Vagina (tissue), 2 donors: ENCODE data around the gene OR8B2. TPM values are rescaled to one million over a fixed set of nuclear protein-coding genes. Genes with fewer than 3 reads are reported as not detected.
"Not testable (repeated sequence)": the region's sequence is repeated elsewhere in the genome, so short reads cannot be mapped to it uniquely, and the experiment has no call there.

Source experiments
- DNase-seq, 2 donors: peaks; one replicate each; pipeline ENCODE4 v3.0.0-alpha.2; 2017; ENCODE audit errors: extremely low spot score in 2 of 2
- H3K27ac ChIP-seq: fragments of 200-600 bp; sonication (generic); one replicate; pipeline ENCODE4 v1.5.1; 2019
- H3K27me3 ChIP-seq: fragments of 200-600 bp; sonication (generic); one replicate; pipeline ENCODE4 v1.5.1; 2019
- H3K36me3 ChIP-seq, 2 donors: fragments of 200-600 bp; sonication (generic); one replicate each; pipeline ENCODE4 v1.5.1; 2017 to 2019
- H3K4me1 ChIP-seq: fragments of 200-600 bp; sonication (generic); one replicate; pipeline ENCODE4 v1.5.1; 2019
- H3K4me3 ChIP-seq, 2 donors: fragments of 200-600 bp; sonication (generic); 1 replicate in 1 of 2; 2 replicates in 1 of 2; pipeline ENCODE4 v1.5.1; 2016 to 2019
- H3K9me3 ChIP-seq: fragments of 200-600 bp; sonication (generic); one replicate; pipeline ENCODE4 v1.5.1; 2019
- CTCF ChIP-seq, 3 experiments: fragments of 450-650 bp in 2 of 3; fragments of 200-600 bp in 1 of 3; sonication (generic) in 1 of 3; IDR thresholded peaks; one replicate each; pipeline ENCODE4 v1.5.1; 2017 to 2019; ENCODE audit warnings: antibody characterized with exemption in 3 of 3, mild to moderate bottlenecking in 2 of 3, moderate library complexity in 2 of 3
- POLR2A ChIP-seq, 2 donors: fragments of 450-650 bp; IDR thresholded peaks; one replicate each; pipeline ENCODE4 v1.6.1; 2017; ENCODE audit warnings: antibody characterized with exemption in 2 of 2, mild to moderate bottlenecking in 2 of 2, moderate library complexity in 2 of 2
- POLR2AphosphoS5 ChIP-seq, 2 donors: sonication (generic); formaldehyde crosslinking; IDR thresholded peaks; one replicate each; pipeline ENCODE4 v1.9.0; 2017; ENCODE audit warnings: antibody characterized with exemption in 2 of 2, mild to moderate bottlenecking in 2 of 2, low read depth in 1 of 2; ENCODE audit not compliant: insufficient read depth in 1 of 2
- intact Hi-C: fragments of 100-400 bp; cut with DNase I; formaldehyde crosslinking; loops from one replicate; pipeline ENCODE4 v1.15.1; 2023
- total RNA-seq: library from RNA; depleted of rRNA; stranded (reverse); fragments of >200 nt; gene quantifications from one replicate; pipeline ENCODE4 v1.2.3, GENCODE V29; 2016

Gene OR8B2
- total RNA-seq, 1 donor from 2014 or later, result not detected

DNA sequence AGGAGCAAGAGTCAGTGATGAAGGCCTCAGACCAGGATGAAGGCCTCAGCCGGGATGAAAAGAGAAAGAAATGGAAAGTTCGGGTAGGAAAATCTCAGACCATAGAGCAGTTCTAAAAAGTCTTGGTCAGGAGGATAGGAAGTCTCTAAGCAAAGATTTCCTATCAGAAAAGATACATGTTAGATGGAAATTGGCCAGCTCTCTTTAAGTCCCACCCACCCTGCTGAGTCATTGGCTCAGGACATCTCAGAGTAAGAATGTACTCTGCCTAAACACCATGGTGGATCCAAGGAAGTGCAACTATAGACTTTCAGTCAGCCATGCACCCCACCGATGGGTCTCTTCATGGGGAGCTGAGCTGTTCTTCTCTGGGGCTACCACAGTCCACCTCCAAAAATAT lies 10.1 kb upstream of the OR8B2 start:
- H3K9me3 ChIP-seq, result no peaks in the 10 kb centered on the region
- TF ChIP-seq POLR2A (IDR thresholded peaks at IDR 0.05), result no peak
- TF ChIP-seq POLR2AphosphoS5 (IDR thresholded peaks at IDR 0.05; ENCODE audit: insufficient read depth in 1 of 2, low read depth in 1 of 2), result no peak
- TF ChIP-seq CTCF (IDR thresholded peaks at IDR 0.05), result no peak
- H3K27ac ChIP-seq, result no peak overlapping the region

DNA sequence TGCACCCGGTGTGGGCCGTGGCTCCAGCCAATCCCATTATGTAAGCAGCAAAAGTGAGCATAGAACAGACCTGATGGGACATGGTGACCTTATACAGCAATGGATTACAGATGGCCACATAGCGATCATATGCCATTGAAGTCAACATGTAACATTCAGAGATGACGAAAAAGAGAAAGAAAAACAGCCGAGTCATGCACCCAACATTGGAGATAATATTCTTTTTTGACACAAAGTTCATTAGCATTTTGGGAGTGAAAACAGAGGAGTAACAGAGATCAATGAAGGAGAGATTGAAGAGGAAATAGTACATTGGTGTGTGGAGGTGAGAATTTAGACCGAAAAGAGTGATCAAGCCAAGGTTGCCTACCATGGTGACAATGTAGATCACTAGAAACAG lies 1.4 kb downstream of the OR8B2 start:
- H3K4me3 ChIP-seq, H3K27me3 ChIP-seq, DNase-seq, H3K27ac ChIP-seq, H3K9me3 ChIP-seq, H3K4me1 ChIP-seq, intact Hi-C loops, H3K36me3 ChIP-seq: not testable (repeated sequence)

More for the DNA sequence above, 10.1 kb upstream of the OR8B2 start:
- DNase-seq, result no peak
- H3K27me3 ChIP-seq, result no peaks in the 10 kb centered on the region
- H3K4me3 ChIP-seq, result no peak overlapping the region
- no peaks in the 10 kb centered on the region for H3K4me1 ChIP-seq
- no peaks in the 10 kb centered on the region for H3K36me3 ChIP-seq
- intact Hi-C loops, result no loop called here

GRCh38 chr11:124380585-124380984 lies 3.7 kb downstream of the OR8B2 start:
- no peak for TF ChIP-seq POLR2A (IDR thresholded peaks at IDR 0.05)
- no peak for TF ChIP-seq POLR2AphosphoS5 (IDR thresholded peaks at IDR 0.05; ENCODE audit: insufficient read depth in 1 of 2, low read depth in 1 of 2)
- no peak for TF ChIP-seq CTCF (IDR thresholded peaks at IDR 0.05)
- H3K36me3 ChIP-seq, result no peaks in the 10 kb centered on the region
- no peak for DNase-seq
- no peak overlapping the region for H3K4me3 ChIP-seq
- H3K27ac ChIP-seq, result no peak overlapping the region
- H3K4me1 ChIP-seq, result no peaks in the 10 kb centered on the region
- H3K9me3 ChIP-seq, result no peaks in the 10 kb centered on the region
- H3K27me3 ChIP-seq, result no peaks in the 10 kb centered on the region
- intact Hi-C loops, result no loop called here

DNA sequence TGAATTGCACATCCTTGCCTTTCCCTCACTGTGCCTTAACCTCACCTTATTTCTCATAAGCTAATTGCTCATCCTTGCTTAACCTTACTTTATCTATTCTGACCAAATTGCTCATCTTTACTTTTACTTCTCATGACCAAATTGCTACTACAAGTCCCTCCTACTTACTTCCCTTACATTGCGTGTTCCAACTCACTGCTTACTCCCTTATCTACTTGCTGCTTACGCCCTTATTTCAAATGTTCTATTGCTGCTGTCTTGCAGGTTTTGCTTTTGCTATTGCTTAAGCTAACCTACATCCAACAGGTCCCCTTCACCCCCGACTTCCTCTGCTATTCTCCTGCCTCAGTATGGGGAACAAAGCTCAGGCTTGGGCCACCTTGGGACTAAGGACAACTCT lies 8.0 kb downstream of the OR8B2 start:
- Histone ChIP-seq H3K27ac (no peak overlapping the region), H3K27me3 (no peaks in the 10 kb centered on the region), H3K36me3 (no peaks in the 10 kb centered on the region), H3K4me3 (no peak overlapping the region), H3K9me3 (no peaks in the 10 kb centered on the region), H3K4me1 (no peaks in the 10 kb centered on the region)
- no peak for DNase-seq
- intact Hi-C loops, result no loop called here
- no peak for TF ChIP-seq CTCF (IDR thresholded peaks at IDR 0.05)
- no peak for TF ChIP-seq POLR2AphosphoS5 (IDR thresholded peaks at IDR 0.05; ENCODE audit: insufficient read depth in 1 of 2, low read depth in 1 of 2)
- no peak for TF ChIP-seq POLR2A (IDR thresholded peaks at IDR 0.05)

- TF ChIP-seq POLR2A (IDR thresholded peaks at IDR 0.05) (no peak), POLR2AphosphoS5 (IDR thresholded peaks at IDR 0.05; ENCODE audit: insufficient read depth in 1 of 2, low read depth in 1 of 2) (no peak), CTCF (IDR thresholded peaks at IDR 0.05) (no peak)
- no peaks in the 10 kb centered on the region for H3K4me1 ChIP-seq
- no peak for DNase-seq
- no peak overlapping the region for H3K4me3 ChIP-seq
- intact Hi-C loops, result no loop called here
- no peaks in the 10 kb centered on the region for H3K9me3 ChIP-seq
- no peaks in the 10 kb centered on the region for H3K36me3 ChIP-seq
- no peaks in the 10 kb centered on the region for H3K27me3 ChIP-seq
- H3K27ac ChIP-seq, result no peak overlapping the region
These were observed 24.7 kb downstream of the OR8B2 start for GRCh38 chr11:124359566-124359965.
